Immature natural killer cell (primary cell): ENCODE data around the gene CALY. TPM values are rescaled to one million over a fixed set of nuclear protein-coding genes. Genes with fewer than 3 reads are reported as not detected.

Experiments
- DNase-seq, 3 donors: peaks; one replicate each; pipeline ENCODE4 v3.0.0; 2022; ENCODE audit warnings: mixed read lengths in 1 of 3
- H3K27ac Mint-ChIP-seq, 6 donors: one replicate each; pipeline ENCODE4 v1.8.0; 2020; ENCODE audit warnings: mixed read lengths in 6 of 6, mild to moderate bottlenecking in 5 of 6, inconsistent platforms in 4 of 6, moderate library complexity in 3 of 6
- H3K27me3 Mint-ChIP-seq, 3 donors: one replicate each; pipeline ENCODE4 v1.8.0; 2020 to 2021; ENCODE audit warnings: low read depth in 3 of 3, mild to moderate bottlenecking in 3 of 3, mixed read lengths in 3 of 3, moderate library complexity in 3 of 3, inconsistent platforms in 1 of 3
- H3K36me3 Mint-ChIP-seq, 3 donors: one replicate each; pipeline ENCODE4 v1.8.0; 2020; ENCODE audit warnings: mixed read lengths in 3 of 3, inconsistent platforms in 2 of 3, mild to moderate bottlenecking in 2 of 3
- H3K4me1 Mint-ChIP-seq, 2 donors: one replicate each; pipeline ENCODE4 v1.8.0; 2020; ENCODE audit warnings: inconsistent platforms in 2 of 2, mild to moderate bottlenecking in 2 of 2, mixed read lengths in 2 of 2, moderate library complexity in 1 of 2
- H3K4me3 Mint-ChIP-seq, 5 donors: one replicate each; pipeline ENCODE4 v1.8.0; 2020; ENCODE audit warnings: mild to moderate bottlenecking in 5 of 5, mixed read lengths in 5 of 5, inconsistent platforms in 3 of 5, moderate library complexity in 3 of 5
- H3K9me3 Mint-ChIP-seq, 6 donors: one replicate each; pipeline ENCODE4 v1.8.0; 2020; ENCODE audit warnings: mild to moderate bottlenecking in 6 of 6, mixed read lengths in 6 of 6, inconsistent platforms in 4 of 6, moderate library complexity in 3 of 6
- polyA plus RNA-seq, 3 donors: library from polyadenylated mRNA; unstranded; fragments of 300-500 nt; fragmentation: Illumina TruSeq; gene quantifications; one replicate each; pipeline ENCODE4 v1.2.3, GENCODE V29; 2021

Gene CALY
- polyA plus RNA-seq, 3 donors from 2014 or later: not detected

DNA sequence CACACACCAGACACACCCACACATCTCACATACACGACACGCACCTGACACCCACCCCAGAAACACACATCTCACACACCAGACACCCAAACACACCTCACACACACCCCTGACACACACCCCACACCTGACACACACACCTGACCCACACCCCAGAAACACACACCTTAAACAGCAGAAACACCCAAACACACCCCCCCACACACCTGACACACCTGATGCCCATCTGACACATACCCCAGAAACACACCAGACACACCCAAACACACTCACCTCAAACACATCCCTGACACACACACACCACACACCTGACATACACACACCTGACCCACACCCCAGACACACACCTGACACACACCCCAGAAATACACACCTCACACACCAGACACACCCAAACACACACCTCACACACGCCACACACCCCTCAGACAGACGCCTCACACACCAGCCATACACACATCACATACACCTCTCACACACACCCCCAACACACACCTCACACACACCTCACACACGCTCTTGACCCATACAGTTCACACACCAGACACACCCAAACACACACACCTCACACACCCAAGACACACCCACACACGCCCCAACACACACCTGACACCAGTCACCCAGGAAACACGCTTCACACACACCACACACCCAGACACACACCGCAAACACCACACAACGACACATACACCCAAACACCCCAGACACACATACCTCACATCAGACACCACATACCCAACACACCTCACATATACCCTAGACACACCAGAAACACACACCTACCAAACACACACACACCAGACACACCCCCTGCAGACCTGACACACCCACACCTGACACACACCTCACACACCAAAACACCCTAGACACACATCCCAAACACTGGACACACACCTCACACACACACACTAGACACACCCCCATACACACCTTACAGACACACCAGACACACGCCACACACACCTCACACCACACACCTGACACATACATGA is 1.7 kb upstream of the CALY start:
- no peak for DNase-seq
- Mint-ChIP-seq H3K27ac (no peak overlapping the region), H3K9me3 (no peaks in the 10 kb centered on the region), H3K36me3 (no peaks in the 10 kb centered on the region), H3K4me1 (peaks cover 0 to 2% of the 10 kb centered on the region in 2 donors), H3K27me3 (peaks cover 8 to 13% (median 10%) of the 10 kb centered on the region in 3 donors), H3K4me3 (no peak overlapping the region)

GRCh38 chr10:133337370-133337725 is 652 bp upstream of the CALY start:
- H3K27ac Mint-ChIP-seq: no peak overlapping the region
- peaks cover 0 to 2% of the 10 kb centered on the region in 2 donors for H3K4me1 Mint-ChIP-seq
- peaks cover 9 to 12% (median 12%) of the 10 kb centered on the region in 3 donors for H3K27me3 Mint-ChIP-seq

GRCh38 chr10:133336118-133336576 is 549 bp downstream of the CALY start:
- Mint-ChIP-seq H3K36me3 (no peaks in the 10 kb centered on the region), H3K4me1 (peaks cover 0 to 2% of the 10 kb centered on the region in 2 donors), H3K27me3 (peaks cover 0 to 15% (median 10%) of the 10 kb centered on the region in 3 donors), H3K27ac (no peak overlapping the region), H3K9me3 (no peaks in the 10 kb centered on the region), H3K4me3 (no peak overlapping the region)
- no peak for DNase-seq

More at GRCh38 chr10:133337370-133337725, 652 bp upstream of the CALY start:
- H3K9me3 Mint-ChIP-seq: no peaks in the 10 kb centered on the region
- no peak overlapping the region for H3K4me3 Mint-ChIP-seq
- no peak for DNase-seq
- no peaks in the 10 kb centered on the region for H3K36me3 Mint-ChIP-seq

DNA sequence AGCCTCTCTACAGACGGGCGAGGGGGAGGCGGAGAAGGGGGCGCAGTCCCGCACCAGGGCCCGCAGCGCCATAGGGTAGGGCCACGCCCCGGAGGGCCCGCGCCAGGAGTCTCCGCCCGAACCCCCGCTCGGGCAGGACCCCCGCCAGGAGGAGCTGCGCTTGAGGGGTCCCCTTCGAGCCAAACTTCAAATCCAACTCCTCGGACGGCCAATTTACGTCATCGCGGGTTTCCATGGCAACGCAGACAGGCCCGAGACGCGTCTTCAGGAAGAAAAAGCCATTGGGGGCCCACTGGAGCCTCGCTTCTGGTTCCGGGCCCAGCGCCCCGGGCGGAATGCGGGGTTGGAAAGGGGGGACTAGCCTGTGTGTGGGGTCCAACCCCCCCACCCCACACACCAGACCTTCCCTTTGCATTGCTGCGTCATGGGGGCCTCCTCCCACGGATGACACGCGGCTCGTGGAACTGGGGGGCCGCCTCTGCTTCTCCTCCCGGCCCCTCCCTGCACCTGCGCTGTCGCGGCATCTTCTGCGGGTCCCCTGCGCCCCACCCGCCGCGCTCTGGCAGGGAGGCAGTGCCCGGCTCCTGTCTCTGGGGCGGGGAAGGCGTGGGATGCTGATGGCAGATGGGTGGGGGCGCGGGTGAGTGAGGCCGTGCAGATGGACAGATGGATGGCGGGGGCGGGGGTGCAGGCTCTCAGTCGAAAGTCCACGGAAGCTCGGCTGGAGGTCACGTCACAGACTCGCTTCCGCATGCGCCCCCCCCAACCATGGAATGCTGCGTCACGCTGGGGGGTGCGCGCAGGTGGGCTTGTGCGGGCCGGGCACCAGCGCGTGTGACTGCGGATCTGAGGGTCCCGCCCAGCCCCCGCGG is 1.2 kb downstream of the CALY start:
- DNase-seq: peak; percentile 79 to 83 (median 80)
- peak overlapping the region in 5 of 6 donors; percentile 62 to 78 (median 76) for H3K27ac Mint-ChIP-seq

GRCh38 chr10:133334503-133335245 is 2.0 kb downstream of the CALY start:
- DNase-seq: no peak
- H3K27me3 Mint-ChIP-seq: peaks cover 7 to 18% (median 10%) of the 10 kb centered on the region in 3 donors
- H3K36me3 Mint-ChIP-seq: no peaks in the 10 kb centered on the region
- H3K9me3 Mint-ChIP-seq: no peaks in the 10 kb centered on the region
- peaks cover 0 to 2% of the 10 kb centered on the region in 2 donors for H3K4me1 Mint-ChIP-seq
- H3K4me3 Mint-ChIP-seq: peak overlapping the region; percentile 56 to 82 (median 75)
- H3K27ac Mint-ChIP-seq: peak overlapping the region in 5 of 6 donors; percentile 62 to 87 (median 78)

More for the DNA sequence above, 1.2 kb downstream of the CALY start:
- peaks cover 4 to 17% (median 10%) of the 10 kb centered on the region in 3 donors for H3K27me3 Mint-ChIP-seq
- H3K4me1 Mint-ChIP-seq: peaks cover 0 to 2% of the 10 kb centered on the region in 2 donors
- peak overlapping the region; percentile 61 to 73 (median 69) for H3K4me3 Mint-ChIP-seq
- no peaks in the 10 kb centered on the region for H3K36me3 Mint-ChIP-seq
- H3K9me3 Mint-ChIP-seq: no peaks in the 10 kb centered on the region

GRCh38 chr10:133332936-133333699 is 3.6 kb downstream of the CALY start:
- peaks cover 0 to 2% of the 10 kb centered on the region in 2 donors for H3K4me1 Mint-ChIP-seq
- DNase-seq: no peak
- no peak overlapping the region for H3K4me3 Mint-ChIP-seq
- peak overlapping the region in 2 of 6 donors; percentile 4 to 54 for H3K27ac Mint-ChIP-seq
- no peaks in the 10 kb centered on the region for H3K36me3 Mint-ChIP-seq
- H3K9me3 Mint-ChIP-seq: no peaks in the 10 kb centered on the region
- H3K27me3 Mint-ChIP-seq: peaks cover 13 to 18% (median 17%) of the 10 kb centered on the region in 3 donors

DNA sequence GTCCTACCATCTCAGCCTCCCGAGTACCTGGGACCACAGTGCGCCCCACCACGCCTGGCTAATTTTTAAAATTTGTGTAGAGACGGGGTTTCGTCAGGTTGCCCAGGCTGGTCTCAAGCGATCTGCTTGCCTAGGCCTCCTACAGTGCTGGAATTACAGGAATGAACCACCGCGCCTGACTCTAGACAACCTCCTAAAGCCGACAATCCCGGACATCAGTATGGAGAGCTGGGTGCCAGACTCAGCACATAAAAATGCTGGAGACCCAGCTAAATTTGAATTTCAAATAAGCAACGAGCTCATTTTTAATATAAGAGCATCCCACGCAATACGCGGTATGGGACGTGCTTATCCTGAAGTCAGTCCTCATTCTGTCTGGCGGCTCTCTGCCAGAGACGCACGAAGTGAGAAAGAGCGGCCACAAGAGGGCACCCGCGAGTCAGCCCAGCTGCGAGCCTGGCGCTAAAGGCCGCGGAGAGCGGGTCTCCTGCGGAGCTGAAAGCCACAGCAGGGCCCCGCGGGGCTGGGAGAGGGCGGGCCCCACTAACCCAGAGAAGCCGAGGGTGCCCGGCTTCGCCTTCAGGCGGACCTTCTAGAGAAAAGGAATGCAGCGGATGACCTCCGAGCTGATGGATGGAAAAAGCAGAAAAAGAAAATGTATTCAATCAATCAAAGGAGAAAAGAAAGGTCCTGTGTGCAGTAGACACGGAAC is 7.0 kb downstream of the CALY start:
- H3K27me3 Mint-ChIP-seq: peaks cover 15 to 20% (median 15%) of the 10 kb centered on the region in 3 donors
- H3K4me3 Mint-ChIP-seq: peak overlapping the region in 2 of 5 donors; percentile 26 to 48
- H3K9me3 Mint-ChIP-seq: no peaks in the 10 kb centered on the region
- no peak overlapping the region for H3K27ac Mint-ChIP-seq
- peaks cover 0 to 4% of the 10 kb centered on the region in 2 donors for H3K4me1 Mint-ChIP-seq
- no peaks in the 10 kb centered on the region for H3K36me3 Mint-ChIP-seq
- DNase-seq: peak; percentile 78 to 81 (median 80)

GRCh38 chr10:133328358-133329343 is 8.0 kb downstream of the CALY start:
- Mint-ChIP-seq H3K4me3 (no peak overlapping the region), H3K36me3 (no peaks in the 10 kb centered on the region), H3K27me3 (peaks cover 14 to 20% (median 15%) of the 10 kb centered on the region in 3 donors), H3K27ac (no peak overlapping the region), H3K4me1 (peaks cover 0 to 5% of the 10 kb centered on the region in 2 donors), H3K9me3 (no peaks in the 10 kb centered on the region)
- no peak for DNase-seq

GRCh38 chr10:133327651-133328357 is 8.9 kb downstream of the CALY start:
- H3K36me3 Mint-ChIP-seq: no peaks in the 10 kb centered on the region
- H3K4me1 Mint-ChIP-seq: peaks cover 0 to 5% of the 10 kb centered on the region in 2 donors
- no peak for DNase-seq
- H3K9me3 Mint-ChIP-seq: no peaks in the 10 kb centered on the region
- H3K27ac Mint-ChIP-seq: no peak overlapping the region
- no peak overlapping the region for H3K4me3 Mint-ChIP-seq
- H3K27me3 Mint-ChIP-seq: peaks cover 15 to 22% (median 17%) of the 10 kb centered on the region in 3 donors

- no peak for DNase-seq
- no peaks in the 10 kb centered on the region for H3K36me3 Mint-ChIP-seq
- H3K27me3 Mint-ChIP-seq: peaks cover 13 to 18% (median 15%) of the 10 kb centered on the region in 3 donors
- H3K27ac Mint-ChIP-seq: no peak overlapping the region
- no peaks in the 10 kb centered on the region for H3K9me3 Mint-ChIP-seq
- H3K4me3 Mint-ChIP-seq: no peak overlapping the region
- peaks cover 0 to 5% of the 10 kb centered on the region in 2 donors for H3K4me1 Mint-ChIP-seq
Measured at GRCh38 chr10:133326745-133327650, 9.7 kb downstream of the CALY start.
